ENCODE data around the gene ATP8B4. TPM values are rescaled to one million over a fixed set of nuclear protein-coding genes. Genes with fewer than 3 reads are reported as not detected.

The ATP8B4 gene
- total and polyA plus RNA-seq, 4 donors: 1.9 to 19.7 (median 12.4) TPM

DNA sequence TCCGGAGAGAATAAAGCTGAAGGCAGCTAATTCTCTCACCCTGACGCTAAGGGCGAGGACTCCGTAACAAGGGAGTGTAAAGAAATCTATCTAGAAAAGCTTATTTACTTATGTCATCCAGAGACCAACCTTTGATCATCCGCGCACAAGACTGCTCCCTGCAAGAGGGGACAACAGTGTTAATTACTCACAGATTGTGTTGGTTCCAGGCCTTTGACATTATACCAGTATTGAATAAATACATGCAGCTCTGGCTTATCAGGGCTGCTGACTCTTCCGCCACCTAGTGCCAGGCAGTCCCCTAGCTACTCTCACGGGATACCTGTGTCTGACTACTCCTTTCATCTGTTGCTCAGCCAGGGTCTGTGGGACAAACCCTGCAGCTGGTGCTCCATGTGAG is 286.5 kb downstream of the ATP8B4 start:
- no peak overlapping the region for H3K4me3 ChIP-seq (ENCODE audit: low read depth in 1 of 3, low read length in 3 of 3)
- TF ChIP-seq, protein P1, sequence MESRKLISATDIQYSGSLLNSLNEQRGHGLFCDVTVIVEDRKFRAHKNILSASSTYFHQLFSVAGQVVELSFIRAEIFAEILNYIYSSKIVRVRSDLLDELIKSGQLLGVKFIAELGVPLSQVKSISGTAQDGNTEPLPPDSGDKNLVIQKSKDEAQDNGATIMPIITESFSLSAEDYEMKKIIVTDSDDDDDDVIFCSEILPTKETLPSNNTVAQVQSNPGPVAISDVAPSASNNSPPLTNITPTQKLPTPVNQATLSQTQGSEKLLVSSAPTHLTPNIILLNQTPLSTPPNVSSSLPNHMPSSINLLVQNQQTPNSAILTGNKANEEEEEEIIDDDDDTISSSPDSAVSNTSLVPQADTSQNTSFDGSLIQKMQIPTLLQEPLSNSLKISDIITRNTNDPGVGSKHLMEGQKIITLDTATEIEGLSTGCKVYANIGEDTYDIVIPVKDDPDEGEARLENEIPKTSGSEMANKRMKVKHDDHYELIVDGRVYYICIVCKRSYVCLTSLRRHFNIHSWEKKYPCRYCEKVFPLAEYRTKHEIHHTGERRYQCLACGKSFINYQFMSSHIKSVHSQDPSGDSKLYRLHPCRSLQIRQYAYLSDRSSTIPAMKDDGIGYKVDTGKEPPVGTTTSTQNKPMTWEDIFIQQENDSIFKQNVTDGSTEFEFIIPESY (IDR thresholded peaks at IDR 0.05): no peak
- TF ChIP-seq REST (IDR thresholded peaks at IDR 0.05): no peak
- TF ChIP-seq, protein P2, sequence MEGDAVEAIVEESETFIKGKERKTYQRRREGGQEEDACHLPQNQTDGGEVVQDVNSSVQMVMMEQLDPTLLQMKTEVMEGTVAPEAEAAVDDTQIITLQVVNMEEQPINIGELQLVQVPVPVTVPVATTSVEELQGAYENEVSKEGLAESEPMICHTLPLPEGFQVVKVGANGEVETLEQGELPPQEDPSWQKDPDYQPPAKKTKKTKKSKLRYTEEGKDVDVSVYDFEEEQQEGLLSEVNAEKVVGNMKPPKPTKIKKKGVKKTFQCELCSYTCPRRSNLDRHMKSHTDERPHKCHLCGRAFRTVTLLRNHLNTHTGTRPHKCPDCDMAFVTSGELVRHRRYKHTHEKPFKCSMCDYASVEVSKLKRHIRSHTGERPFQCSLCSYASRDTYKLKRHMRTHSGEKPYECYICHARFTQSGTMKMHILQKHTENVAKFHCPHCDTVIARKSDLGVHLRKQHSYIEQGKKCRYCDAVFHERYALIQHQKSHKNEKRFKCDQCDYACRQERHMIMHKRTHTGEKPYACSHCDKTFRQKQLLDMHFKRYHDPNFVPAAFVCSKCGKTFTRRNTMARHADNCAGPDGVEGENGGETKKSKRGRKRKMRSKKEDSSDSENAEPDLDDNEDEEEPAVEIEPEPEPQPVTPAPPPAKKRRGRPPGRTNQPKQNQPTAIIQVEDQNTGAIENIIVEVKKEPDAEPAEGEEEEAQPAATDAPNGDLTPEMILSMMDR (IDR thresholded peaks at IDR 0.05; ENCODE audit: low read depth, low read length, missing input control): peak; percentile 17
- peak; percentile 40 to 81 for TF ChIP-seq RAD21 (IDR thresholded peaks at IDR 0.05)
- no peak for TF ChIP-seq NR2F2 (IDR thresholded peaks at IDR 0.05)
- no peak for TF ChIP-seq HNF4G (IDR thresholded peaks at IDR 0.05)
- TF ChIP-seq FOXA2 (IDR thresholded peaks at IDR 0.05): no peak
- H3K36me3 ChIP-seq (ENCODE audit: control insufficient read depth in 4 of 4, insufficient read depth in 3 of 4, low read depth in 1 of 4, low read length in 3 of 4): no peaks in the 10 kb centered on the region
- WGBS: 52% methylated on average over 8 of the region's 8 CpGs
- no peak overlapping the region for H3K27ac ChIP-seq (ENCODE audit: low read depth in 1 of 2, low read length in 2 of 2)
- H3K9ac ChIP-seq (ENCODE audit: low read depth in 1 of 2, low read length in 2 of 2): no peak overlapping the region
- no peaks in the 10 kb centered on the region for H3K27me3 ChIP-seq (ENCODE audit: control insufficient read depth in 4 of 4, insufficient read depth in 4 of 4, low read length in 3 of 4)
- H3K4me1 ChIP-seq (ENCODE audit: control insufficient read depth in 4 of 4, insufficient read depth in 4 of 4, low read length in 3 of 4): no peaks in the 10 kb centered on the region
- H3K9me3 ChIP-seq (ENCODE audit: control insufficient read depth in 4 of 4, low read length in 3 of 4): no peaks in the 10 kb centered on the region
- no peak for DNase-seq (ENCODE audit: low spot score)

- Histone ChIP-seq H3K27ac (ENCODE audit: low read depth in 1 of 2, low read length in 2 of 2) (no peak overlapping the region), H3K4me3 (ENCODE audit: low read depth in 1 of 3, low read length in 3 of 3) (no peak overlapping the region), H3K36me3 (ENCODE audit: control insufficient read depth in 4 of 4, insufficient read depth in 3 of 4, low read depth in 1 of 4, low read length in 3 of 4) (no peaks in the 10 kb centered on the region), H3K9me3 (ENCODE audit: control insufficient read depth in 4 of 4, low read length in 3 of 4) (no peaks in the 10 kb centered on the region), H3K9ac (ENCODE audit: low read depth in 1 of 2, low read length in 2 of 2) (no peak overlapping the region), H3K4me1 (ENCODE audit: control insufficient read depth in 4 of 4, insufficient read depth in 4 of 4, low read length in 3 of 4) (no peaks in the 10 kb centered on the region), H3K27me3 (ENCODE audit: control insufficient read depth in 4 of 4, insufficient read depth in 4 of 4, low read length in 3 of 4) (no peaks in the 10 kb centered on the region)
- 67% methylated on average over 5 of the region's 5 CpGs for WGBS
- no peak for DNase-seq (ENCODE audit: low spot score)
- TF ChIP-seq, protein P1 (IDR thresholded peaks at IDR 0.05): no peak
- TF ChIP-seq FOXA1 (IDR thresholded peaks at IDR 0.05): no peak
- TF ChIP-seq, protein P2 (IDR thresholded peaks at IDR 0.05; ENCODE audit: low read depth, low read length, missing input control): no peak
- TF ChIP-seq FOXA2 (IDR thresholded peaks at IDR 0.05): no peak
- TF ChIP-seq YY1 (IDR thresholded peaks at IDR 0.05): no peak
- TF ChIP-seq REST (IDR thresholded peaks at IDR 0.05): no peak
- no peak for TF ChIP-seq RAD21 (IDR thresholded peaks at IDR 0.05)
- TF ChIP-seq JUND (IDR thresholded peaks at IDR 0.05): no peak
- no peak for TF ChIP-seq ATF3 (IDR thresholded peaks at IDR 0.05)
- no peak for TF ChIP-seq GABPA (IDR thresholded peaks at IDR 0.05 in 1 of 2, conservative IDR thresholded peaks at IDR 0.05 in 1 of 2)
- TF ChIP-seq TAF1 (conservative IDR thresholded peaks at IDR 0.05): no peak
- no peak for TF ChIP-seq EGR1 (IDR thresholded peaks at IDR 0.05; ENCODE audit: low read depth in 2 of 2)
- no peak for TF ChIP-seq NR2F2 (IDR thresholded peaks at IDR 0.05)
Observed at GRCh38 chr15:49831206-49831965, 287.6 kb downstream of the ATP8B4 start.

Measured in liver (tissue), 9 donors.